Glomerular visceral epithelial cell (primary cell): ENCODE data around the gene CTTN.
A peak's percentile ranks its signal among the peaks of the same experiment; 100 is the strongest.

Source experiments
- DNase-seq: peaks from one replicate; pipeline ENCODE4 v3.0.0-alpha.2; 2016; ENCODE audit errors: extremely low spot score

The CTTN gene

GRCh38 chr11:70397983-70398833 is at the start of gene CTTN:
TSS of gene CTTN (plus strand) at chr11:70398529. CDS start at chr11:70407298, 8,769 bp downstream.
- peak; percentile 83 for DNase-seq

- DNase-seq = no peak
Measured at GRCh38 chr11:70348608-70349007, 49.7 kb upstream of the CTTN start.

- no peak for DNase-seq
Measured at GRCh38 chr11:70351646-70352045, 46.7 kb upstream of the CTTN start.

DNA sequence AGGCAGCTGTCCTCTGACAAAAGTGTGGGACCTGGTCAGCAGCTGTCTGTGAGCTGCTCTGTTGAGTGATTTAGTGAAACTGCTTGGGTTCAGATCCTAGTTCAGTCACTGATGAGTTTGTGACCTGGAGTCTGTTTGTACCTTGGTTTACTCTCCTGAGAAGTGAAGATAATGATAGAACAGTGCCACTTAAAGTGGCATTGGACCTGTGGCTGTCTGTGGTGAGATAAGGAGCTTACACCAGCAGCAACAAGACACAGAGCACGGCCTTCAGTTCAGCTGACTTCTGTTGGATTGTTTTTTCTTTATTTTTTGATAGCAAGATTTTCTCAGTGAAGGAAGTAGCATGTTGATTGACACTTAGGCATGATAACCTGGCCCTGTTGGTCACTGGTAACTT is 46.2 kb upstream of the CTTN start:
- no peak for DNase-seq

DNA sequence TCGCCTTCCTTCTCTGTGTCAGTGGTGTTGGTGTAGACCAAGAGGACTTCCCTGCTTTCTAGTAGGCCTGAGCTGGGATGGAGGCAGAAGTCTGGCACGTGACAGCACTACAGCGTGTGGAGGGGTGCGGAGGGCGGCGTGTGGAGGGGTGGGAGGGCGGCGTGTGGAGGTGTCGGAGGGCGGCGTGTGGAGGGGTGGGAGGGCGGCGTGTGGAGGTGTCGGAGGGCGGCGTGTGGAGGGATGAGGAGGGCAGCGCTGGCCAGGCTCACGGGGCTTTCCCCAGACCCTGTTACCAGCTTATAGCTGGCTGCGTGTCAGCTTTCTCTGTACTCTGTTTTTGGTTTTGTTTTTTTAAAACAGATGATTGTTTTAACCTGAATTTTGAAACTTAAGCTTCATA is 45.7 kb upstream of the CTTN start:
- no peak for DNase-seq

DNA sequence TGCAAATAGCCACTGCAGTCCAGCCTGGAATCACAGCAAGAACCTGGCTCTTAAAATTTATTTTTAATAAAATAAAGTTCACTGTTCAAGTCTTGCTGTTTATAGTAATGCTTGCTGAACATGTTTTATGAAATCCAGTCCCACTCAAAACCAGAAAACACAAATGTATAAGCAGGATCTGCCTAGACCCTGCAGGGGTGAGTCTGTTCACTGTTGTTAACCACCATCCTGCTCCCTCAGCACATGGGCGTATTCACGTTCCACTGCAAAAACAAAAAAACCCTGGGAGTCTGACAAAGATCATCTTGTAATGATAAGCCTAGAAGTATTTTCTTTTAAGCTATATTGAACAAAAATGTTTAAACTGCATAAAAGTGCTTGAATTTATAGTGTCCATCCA is 45.0 kb upstream of the CTTN start:
- DNase-seq = no peak

DNA sequence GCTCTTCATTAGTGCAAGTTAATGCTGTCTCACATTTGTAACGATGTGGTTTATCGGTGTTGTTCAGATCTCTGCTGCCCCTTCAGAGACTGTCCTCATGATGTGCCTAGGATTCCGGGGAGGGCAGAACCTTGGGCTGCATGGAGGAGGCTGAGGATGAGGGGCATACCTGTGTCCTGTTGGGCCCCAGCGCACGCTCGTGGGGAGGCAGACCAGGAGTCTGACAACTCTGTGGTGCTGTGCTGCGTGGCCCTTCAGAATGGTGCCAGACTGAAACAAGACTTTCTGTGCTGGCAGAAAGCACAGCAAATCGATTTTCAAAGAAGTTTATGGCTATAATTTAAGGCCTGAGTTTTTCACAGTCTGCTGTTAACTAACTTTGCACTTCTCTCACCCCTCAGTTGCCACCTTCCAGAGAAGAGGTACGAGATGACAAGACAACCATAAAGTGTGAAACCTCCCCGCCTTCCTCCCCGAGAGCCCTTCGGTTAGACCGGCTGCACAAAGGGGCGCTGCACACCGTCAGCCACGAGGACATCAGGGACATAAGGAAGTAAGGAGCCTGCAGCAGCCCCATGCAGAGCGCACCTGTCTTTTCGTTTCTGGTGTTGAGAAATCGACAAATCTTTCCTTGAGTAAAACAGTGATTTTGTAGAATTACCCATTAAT is 44.3 kb upstream of the CTTN start:
- no peak for DNase-seq

DNA sequence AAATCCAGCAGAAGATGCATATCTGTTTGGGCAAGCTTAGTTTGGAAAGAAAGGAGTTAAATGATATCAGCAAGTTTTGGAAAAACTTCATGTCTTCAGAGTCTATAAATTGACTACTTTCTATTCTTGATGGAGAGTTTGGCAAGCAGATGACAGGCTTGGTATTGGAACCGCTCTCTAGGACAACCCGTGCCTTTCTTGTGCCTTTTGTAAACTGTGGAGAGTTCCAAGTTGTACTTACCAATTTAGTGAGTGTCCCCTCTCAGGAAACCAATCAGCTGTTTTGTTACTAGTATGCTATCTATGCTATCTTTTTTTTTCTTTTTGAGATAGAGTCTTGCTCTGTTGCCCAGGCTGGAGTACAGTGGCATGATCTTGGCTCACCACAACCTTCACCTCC is 43.7 kb upstream of the CTTN start:
- DNase-seq = no peak

DNA sequence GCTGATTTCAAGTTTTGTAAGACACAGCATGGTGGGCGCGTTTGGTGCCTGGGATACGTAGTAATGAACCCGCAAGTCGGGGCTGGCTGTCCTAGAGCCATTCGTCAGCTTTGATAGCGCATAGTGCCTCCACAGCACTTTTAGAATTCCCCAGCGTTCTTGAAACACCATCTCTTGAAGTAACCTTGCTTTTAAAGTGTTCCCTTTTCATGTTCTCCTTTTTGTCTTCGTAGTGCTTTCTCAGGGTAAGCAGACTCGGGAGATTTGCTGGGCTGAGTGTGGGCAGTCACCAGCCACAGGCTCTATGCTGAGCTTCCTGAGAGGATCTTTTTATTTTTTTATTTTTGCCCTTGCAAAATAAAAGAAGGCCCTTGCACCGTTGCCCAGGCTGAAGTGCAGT is 39.6 kb upstream of the CTTN start:
- no peak for DNase-seq

DNA sequence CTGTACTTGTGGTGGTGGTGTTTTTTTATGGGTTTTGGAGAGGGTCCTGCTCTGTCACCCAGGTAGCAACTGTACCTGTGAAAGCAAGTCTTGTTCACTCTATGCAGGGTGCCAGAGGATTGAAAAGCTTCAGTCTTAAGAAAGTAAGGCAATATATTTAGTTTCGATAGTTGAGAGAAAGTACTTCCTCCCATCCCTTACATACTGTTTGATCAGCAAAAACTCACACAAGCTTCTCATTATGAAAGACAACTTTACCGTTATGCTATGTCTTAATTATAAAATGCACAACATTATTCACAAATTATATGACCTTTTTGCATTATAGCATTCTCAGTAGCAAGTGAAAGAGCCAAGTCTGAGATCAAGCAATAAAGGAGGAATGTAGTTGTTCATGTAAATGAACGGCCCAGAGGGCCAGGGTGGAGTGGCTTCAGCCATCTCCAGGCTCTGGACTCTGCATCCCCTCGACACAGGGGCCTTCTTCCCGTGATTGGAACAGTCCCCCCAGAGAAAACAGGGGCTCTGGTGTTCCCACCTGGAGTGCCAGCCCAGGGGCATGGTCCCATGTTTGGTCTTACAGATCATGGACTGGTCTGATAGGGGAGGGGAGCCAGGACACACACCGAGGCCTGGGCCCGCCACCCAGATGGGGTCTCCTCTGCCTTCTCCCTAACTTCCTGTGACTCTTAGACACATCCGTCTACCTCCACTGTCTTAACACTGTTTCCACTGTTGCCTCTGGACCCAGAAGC is 38.7 kb upstream of the CTTN start:
- DNase-seq = no peak

DNA sequence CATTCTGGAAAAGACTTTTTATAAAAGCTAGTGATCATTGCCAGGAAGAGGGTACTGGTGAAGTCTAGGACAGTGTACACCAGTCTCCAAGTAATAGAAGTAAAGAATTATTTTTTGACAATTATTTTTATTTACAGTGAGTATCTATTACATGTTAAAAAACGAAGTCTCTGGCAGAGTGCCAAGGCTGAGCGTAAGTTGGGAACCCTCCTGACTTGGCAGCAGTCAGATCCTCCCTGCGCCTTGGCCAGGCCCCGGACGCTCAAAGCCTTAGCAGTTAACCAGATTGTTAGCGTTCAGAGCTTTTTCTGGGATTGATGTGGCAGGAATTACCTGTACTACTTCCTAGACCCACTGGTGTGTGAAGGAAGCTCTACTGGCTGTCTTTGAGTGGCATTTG is 38.1 kb upstream of the CTTN start:
- no peak for DNase-seq

GRCh38 chr11:70364178-70364577 is 34.2 kb upstream of the CTTN start:
- DNase-seq = no peak

DNA sequence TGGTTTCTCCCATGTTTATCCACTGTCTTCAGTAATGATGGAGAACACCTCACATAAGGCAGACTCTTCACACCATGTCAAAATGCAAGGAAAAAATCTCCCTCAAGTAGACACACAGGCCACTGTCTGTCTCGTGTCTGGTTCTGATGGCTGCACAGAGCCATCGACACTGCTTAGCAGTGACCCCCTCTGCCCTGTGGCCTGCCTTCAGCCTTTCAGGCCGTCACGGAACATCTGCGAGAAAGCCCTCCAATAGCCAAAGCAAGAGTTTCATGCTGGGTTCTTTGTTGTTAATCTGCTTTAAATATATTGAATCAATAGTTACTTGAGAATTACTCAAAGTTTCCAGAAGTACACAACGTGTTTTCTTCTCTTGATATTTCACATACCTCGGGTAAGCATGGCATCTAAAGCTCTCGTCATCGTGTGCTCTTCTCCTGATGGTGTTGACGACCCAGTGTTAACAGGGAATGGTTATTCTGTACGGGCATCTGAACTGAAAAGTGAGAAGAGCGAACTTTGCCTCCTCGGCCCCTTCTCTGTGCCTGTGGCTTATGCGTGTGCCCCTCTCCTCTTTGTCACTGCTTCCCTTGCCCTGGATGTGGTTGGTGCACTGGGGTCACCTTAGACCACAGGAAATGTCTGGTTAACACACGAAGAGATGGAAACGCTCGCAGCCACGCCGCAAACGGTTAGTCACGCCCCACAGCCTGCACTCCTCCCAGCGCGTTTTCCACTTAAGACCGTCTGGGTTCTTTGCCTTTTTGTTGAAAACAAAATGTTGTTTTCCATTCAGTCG is 33.4 kb upstream of the CTTN start:
- no peak for DNase-seq

GRCh38 chr11:70365544-70365927 is 32.8 kb upstream of the CTTN start:
- DNase-seq = no peak

DNA sequence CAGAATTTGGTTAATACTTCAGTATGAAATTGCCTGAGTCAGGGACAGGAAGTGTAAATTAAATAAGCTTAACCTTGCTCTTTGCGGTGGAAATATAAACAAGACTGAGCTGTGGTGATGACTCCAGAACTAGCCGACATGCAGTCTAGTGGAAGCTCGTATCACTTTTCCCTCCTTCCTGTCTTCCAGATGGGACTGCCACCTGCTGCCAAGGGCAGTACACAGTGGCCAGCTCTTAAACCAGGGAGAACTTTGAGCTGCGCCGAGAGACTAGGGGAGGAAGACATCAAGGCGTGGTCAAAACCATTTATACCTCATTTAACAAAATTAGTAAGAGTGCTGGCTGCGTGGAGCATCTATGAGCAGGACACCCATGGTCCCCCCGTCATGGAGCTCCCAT is 31.3 kb upstream of the CTTN start:
- no peak for DNase-seq

DNA sequence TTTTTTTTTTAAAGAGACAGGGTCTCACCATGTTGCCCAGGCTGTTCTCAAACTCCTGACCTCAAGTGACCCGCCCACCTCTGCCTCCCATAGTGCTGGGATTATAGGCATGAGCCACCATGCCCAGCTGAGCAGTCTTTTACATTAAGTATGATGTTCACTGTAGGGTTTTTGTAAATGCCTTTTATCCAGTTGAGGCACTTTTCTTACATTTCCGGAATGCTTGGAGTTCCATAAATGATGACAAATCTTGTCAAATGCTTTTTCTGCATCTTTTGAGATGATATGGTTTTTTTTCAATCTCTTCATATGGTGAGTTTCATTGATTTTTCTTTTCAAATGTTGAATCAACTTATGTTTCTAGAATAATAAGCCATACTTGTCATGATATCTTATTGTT is 29.4 kb upstream of the CTTN start:
- no peak for DNase-seq

DNA sequence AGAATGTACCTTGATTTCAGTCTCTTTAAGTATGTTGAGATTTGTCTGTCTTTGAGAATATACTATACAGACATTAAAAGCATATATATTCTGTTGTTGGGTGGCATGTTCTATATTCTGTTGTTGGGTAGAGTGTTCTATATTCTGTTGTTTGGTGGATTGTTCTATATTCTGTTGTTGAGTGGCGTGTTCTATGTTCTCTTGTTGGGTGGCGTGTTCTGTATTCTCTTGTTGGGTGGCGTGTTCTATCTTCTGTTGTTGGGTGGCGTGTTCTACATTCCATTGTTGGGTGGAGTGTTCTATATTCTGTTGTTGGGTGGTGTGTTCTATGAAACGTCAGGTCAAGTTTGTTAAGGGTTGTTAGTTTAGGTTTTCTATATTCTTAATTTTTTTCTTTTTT is 27.1 kb upstream of the CTTN start:
- DNase-seq = peak; percentile 3

DNA sequence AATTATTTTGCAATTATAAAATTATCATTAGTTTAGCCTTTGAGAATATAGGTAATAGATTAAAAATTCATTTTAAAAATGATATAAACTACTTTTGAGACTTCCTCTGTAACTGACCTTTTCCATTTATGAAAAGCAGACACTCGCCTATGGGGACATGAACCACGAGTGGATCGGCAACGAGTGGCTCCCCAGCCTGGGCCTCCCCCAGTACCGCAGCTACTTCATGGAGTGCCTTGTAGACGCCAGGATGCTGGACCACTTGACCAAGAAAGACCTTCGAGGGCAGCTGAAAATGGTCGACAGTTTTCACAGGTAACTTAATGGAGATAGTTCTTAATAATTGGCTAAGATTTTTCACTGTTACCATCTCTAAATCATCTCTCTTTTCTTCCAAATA is 26.3 kb upstream of the CTTN start:
- no peak for DNase-seq

DNA sequence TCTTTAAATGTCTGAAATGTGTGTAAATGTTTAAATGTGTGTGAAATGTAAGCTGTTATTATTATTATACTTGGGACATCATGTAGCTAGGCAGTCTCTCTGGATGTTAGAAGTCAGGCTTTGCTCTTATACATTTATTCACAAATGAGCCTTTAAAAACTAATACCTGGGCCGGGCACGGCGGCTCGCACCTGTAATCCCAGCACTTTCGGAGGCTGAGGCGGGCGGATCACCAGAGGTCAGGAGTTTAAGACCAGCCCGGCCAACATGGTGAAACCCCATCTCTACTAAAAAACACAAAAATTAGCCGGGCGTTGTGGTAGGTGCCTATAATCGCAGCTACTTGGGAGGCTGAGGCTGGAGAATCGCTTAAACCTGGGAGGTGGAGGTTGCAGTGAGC is 21.7 kb upstream of the CTTN start:
- DNase-seq = no peak

DNA sequence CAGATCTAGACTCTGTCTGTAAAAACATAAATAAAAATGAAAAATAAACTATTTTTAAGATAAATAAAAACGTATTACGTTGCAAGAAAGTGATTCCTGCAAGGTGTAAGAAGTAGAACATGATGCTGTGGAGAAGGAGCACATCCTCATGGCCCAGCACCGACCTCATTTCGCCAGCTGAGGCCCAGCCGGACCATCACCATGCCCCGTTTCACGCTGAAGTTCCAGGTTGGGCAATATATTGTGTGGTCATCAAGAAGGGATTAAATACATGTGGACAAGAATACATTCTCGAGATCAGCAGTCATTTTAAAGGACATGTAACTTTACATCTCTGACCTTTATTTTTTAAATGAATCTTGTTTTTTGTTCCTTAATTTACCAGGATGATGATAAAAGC is 20.7 kb upstream of the CTTN start:
- DNase-seq = no peak

DNA sequence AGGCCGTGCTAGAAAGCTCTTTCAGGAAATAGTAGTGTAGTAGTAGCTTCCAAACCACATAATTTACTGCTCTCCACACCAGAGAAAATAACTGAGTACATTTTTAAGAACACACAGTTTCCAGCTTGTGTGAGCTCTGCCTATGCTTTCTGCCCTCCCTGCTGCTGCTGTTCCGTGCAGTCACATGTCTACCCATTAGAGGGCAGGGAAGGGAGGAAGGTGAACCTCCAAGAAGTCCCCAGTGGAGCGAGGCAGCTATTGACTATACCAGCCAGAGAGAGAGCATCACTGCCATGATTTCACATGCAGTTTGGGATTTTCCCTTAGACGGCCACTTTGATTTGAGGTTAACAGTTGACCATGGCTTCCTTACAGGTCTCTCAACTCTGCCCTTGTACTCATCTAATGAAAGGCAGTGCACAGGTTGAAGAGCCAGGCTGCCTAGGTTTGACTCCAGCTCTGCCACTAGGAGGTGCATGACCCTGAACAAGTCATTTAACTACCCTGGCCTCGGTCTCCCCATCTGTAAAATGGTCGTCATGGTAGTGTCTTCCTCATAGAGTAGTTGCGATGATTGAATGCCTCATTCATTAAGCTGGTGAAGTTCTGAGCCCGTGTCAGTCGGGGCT is 19.7 kb upstream of the CTTN start:
- DNase-seq = no peak

GRCh38 chr11:70381350-70381749 is 17.0 kb upstream of the CTTN start:
- DNase-seq = no peak
